Measurements from ENCODE around the gene RAC2. TPM values are rescaled to one million over a fixed set of nuclear protein-coding genes. Genes with fewer than 3 reads are reported as not detected.
"Not testable (repeated sequence)": the region's sequence is repeated elsewhere in the genome, so short reads cannot be mapped to it uniquely, and the experiment has no call there.

The RAC2 gene
- total RNA-seq, 4 donors from 2014 or later = 4.1 to 21.9 (median 7.2) TPM

DNA sequence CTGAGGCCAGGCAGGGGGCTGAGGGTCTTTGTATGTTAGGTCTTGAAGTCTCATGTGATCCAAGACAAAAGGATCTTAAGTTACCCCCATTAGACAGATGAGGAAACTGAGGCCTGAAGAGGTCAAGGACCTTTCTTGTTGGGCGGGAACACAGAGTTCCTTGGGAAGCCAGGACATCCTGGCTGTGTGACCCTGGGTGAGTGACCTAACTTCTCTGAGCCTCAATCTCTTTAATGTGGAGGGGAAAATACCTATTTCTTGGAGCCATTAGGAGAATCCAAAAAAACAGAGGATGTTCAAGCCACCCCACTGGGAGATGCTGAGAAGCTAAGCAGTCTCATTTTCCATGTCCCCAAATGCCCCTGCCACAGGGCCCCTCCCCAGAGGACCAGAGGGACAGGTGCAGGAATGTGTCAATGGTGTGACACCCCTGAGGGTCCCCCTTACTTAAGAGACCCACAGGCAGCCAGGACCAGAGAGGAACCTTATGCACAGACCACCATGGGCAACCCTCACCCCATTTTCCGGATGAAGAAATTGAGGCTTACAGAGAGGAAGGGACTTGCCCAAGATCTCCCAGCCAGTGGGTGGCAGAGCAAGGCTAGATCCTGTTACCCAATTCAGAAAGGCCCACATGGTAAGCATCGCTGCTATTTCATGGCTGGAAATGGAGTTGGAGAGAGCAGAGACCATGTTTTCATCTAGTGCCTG, 8.0 kb downstream of the RAC2 start:
- Histone ChIP-seq H3K9me3 (no peaks in the 10 kb centered on the region), H3K27ac (replicated peaks in 1 of 4) (no peak overlapping the region), H3K4me1 (no peaks in the 10 kb centered on the region), H3K27me3 (peaks cover 0 to 100% (median 12%) of the 10 kb centered on the region in 4 donors), H3K36me3 (no peaks in the 10 kb centered on the region), H3K4me3 (no peak overlapping the region)
- no peak for TF ChIP-seq POLR2A (IDR thresholded peaks at IDR 0.05; ENCODE audit: low read depth)
- TF ChIP-seq POLR2AphosphoS5 (IDR thresholded peaks at IDR 0.05) = no peak
- TF ChIP-seq, protein P1, sequence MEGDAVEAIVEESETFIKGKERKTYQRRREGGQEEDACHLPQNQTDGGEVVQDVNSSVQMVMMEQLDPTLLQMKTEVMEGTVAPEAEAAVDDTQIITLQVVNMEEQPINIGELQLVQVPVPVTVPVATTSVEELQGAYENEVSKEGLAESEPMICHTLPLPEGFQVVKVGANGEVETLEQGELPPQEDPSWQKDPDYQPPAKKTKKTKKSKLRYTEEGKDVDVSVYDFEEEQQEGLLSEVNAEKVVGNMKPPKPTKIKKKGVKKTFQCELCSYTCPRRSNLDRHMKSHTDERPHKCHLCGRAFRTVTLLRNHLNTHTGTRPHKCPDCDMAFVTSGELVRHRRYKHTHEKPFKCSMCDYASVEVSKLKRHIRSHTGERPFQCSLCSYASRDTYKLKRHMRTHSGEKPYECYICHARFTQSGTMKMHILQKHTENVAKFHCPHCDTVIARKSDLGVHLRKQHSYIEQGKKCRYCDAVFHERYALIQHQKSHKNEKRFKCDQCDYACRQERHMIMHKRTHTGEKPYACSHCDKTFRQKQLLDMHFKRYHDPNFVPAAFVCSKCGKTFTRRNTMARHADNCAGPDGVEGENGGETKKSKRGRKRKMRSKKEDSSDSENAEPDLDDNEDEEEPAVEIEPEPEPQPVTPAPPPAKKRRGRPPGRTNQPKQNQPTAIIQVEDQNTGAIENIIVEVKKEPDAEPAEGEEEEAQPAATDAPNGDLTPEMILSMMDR (IDR thresholded peaks at IDR 0.05) = no peak
- TF ChIP-seq EP300 (IDR thresholded peaks at IDR 0.05) = no peak
- 87% methylated on average over 3 of the region's 3 CpGs for WGBS
- intact Hi-C loops (cut with DNase I) = no loop called here
- no peak for DNase-seq (ENCODE audit: extremely low spot score)

DNA sequence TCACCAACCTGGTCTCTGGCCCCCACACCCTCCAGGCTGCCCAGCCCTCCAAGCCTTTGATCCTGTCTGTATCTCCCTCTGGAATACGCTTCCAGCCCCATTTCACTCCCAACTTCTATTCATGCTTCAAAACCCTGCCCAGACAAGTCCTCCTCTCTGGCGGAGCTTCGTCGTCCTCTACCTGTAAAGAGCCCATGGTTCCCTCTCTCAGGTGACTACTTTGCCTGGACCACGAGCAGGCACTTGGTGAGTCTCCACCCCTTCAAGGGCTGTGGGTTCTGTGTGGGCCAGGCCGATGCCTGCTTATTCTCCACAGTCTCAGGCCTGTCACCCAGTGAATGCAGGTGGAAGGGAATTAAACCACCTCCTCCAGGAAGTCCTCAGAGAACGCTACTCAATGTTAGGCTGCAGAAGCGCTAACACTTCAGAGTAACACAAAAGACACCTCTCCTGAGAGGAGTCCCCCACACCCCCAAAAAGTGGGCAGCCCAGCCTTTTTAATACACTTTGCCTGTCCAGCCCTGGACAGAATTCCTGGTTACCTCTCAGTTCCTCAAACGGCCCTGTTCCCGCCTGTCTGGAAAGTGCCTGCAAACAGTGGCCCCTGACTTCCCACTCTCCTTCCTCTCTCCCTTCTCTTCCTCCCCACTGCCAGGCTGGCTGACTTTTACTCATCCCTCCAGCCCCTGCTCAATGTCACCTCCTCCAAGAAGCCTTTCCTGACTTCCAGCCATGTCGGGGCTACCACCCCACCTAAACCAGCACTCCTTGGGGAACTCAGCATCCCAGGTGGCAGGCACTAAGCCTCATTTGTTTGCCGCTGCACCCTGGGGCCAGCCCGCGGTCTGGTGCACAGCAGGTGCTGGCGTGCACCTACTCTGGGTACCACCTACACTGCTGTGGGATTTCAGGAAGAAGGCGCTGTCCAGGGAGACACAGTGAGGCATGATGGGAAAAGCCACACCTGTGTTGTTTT, 9.0 kb downstream of the RAC2 start:
- 79% methylated on average over 16 of the region's 16 CpGs for WGBS
- TF ChIP-seq, protein P1 (IDR thresholded peaks at IDR 0.05) = no peak
- no peak for TF ChIP-seq POLR2AphosphoS5 (IDR thresholded peaks at IDR 0.05)
- no peak for TF ChIP-seq POLR2A (IDR thresholded peaks at IDR 0.05; ENCODE audit: low read depth)
- TF ChIP-seq EP300 (IDR thresholded peaks at IDR 0.05) = no peak

DNA sequence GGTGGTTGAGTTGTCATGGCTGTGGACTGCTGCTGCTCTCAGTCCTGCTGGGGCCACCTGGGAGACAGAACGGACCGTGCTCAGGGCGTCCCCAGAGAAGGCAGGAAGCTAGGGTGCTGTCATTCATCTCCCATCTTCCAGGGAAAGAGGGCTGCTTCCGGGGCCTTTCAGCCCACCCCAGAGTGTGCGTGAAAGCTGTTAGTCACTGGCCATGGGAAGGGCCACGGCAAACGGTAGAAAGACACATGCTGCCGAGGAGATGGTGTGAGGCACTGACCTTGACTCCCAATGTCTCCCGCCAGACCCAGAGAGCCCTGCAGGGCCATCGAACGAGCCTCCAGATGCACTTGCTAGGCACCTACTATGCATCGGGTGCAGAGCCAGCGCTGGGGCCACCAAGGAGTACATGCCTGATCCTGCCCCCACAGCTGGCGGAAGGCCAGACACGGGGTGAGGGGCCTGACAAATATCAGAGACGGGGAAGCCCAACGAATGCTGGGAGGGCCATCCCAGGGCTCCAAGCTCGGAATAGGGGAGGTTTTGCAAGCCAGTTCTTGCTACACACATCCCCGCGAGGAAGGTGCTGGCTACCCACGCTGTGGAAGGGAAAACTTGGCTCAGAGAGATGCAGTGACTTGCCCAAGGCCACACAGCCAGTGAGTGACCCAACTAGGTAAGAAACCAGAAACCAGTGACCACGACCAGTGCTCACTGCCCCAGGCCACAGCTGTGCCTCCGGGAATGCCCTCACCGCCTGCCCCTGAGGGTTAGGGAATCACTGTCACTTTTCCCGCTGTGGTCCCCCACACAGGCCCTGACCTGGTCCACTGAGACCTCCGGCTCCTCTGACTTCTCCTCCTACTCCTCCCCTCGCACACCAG, 10.1 kb downstream of the RAC2 start:
- Histone ChIP-seq H3K36me3 (no peaks in the 10 kb centered on the region), H3K4me3 (no peak overlapping the region), H3K27me3 (peaks cover 0 to 99% (median 8%) of the 10 kb centered on the region in 4 donors), H3K9me3 (no peaks in the 10 kb centered on the region), H3K4me1 (peaks cover 0 to 9% (median 8%) of the 10 kb centered on the region in 4 donors), H3K27ac (replicated peaks in 1 of 4) (no peak overlapping the region)
- TF ChIP-seq EP300 (IDR thresholded peaks at IDR 0.05) (no peak), POLR2A (IDR thresholded peaks at IDR 0.05; ENCODE audit: low read depth) (no peak), POLR2AphosphoS5 (IDR thresholded peaks at IDR 0.05) (no peak)
- TF ChIP-seq, protein P1 (IDR thresholded peaks at IDR 0.05) = no peak
- intact Hi-C loops (cut with DNase I) = no loop called here
- WGBS = 57% methylated on average over 25 of the region's 27 CpGs
- DNase-seq (ENCODE audit: extremely low spot score) = no peak

More for the DNA sequence above, 9.0 kb downstream of the RAC2 start:
- intact Hi-C loops (cut with DNase I) = no loop called here
- Histone ChIP-seq H3K27ac (replicated peaks in 1 of 4) (no peak overlapping the region), H3K4me3 (no peak overlapping the region), H3K27me3 (peaks cover 0 to 100% (median 8%) of the 10 kb centered on the region in 4 donors), H3K36me3 (no peaks in the 10 kb centered on the region), H3K4me1 (peaks cover 0 to under 1% (median 0%) of the 10 kb centered on the region in 4 donors), H3K9me3 (no peaks in the 10 kb centered on the region)
- no peak for DNase-seq (ENCODE audit: extremely low spot score)

DNA sequence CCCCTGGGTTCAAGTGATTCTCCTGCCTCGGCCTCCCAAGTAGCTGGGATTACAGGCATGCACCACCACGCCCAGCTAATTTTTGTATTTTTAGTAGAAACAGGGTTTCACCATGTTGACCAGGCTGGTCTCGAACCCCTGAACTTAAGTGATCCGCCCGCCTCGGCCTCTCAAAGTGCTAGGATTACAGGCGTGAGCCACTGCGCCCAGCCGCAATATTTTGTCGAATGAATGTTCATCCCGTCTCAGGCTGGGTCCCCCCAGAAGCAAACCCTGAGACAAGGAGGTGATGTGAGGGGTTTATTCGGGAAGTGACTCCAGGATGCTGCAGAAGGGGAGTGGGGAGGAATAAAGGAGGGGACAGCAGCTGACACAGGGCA, 10.7 kb downstream of the RAC2 start:
- H3K4me1 ChIP-seq = peaks cover 0 to 13% (median 8%) of the 10 kb centered on the region in 4 donors
- H3K27me3 ChIP-seq = peaks cover 0 to 99% (median 8%) of the 10 kb centered on the region in 4 donors
- H3K4me3 ChIP-seq; H3K27ac ChIP-seq (replicated peaks in 1 of 4); H3K36me3 ChIP-seq; H3K9me3 ChIP-seq; DNase-seq (ENCODE audit: extremely low spot score); intact Hi-C loops (cut with DNase I): not testable (repeated sequence)
- 92% methylated on average over 12 of the region's 12 CpGs for WGBS

All from esophagus muscularis mucosa (tissue), 4 donors.